GM21423 (cell line): Measurements from ENCODE around the gene MDFIC2.
"Not testable (repeated sequence)": the region's sequence is repeated elsewhere in the genome, so short reads cannot be mapped to it uniquely, and the experiment has no call there.

Experiments used
- ATAC-seq: cut with Tn5 transposase; IDR thresholded peaks from one replicate; pipeline ENCODE4 v1.9.1; 2021; ENCODE audit warnings: mild to moderate bottlenecking, moderate library complexity; ENCODE audit not compliant: unreplicated experiment

MDFIC2 gene

DNA sequence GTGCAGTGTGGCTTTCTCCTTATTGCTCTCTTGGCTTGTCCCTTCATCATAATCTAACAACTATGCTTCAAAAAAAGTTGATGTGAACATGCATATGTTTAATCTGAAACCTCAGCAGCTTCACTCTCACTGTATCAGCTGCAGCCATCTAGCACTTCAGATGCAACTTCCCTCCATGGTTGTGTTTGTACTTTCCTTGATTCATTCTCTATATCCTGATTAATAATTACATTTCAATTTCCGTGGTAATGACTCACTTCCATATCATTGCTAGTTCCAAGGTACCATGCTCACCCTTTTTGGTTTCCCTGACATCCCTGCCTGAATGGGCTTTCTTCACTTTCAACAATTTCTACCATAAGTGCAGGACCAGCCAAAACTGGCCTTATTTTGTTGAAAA is 51.2 kb downstream of the MDFIC2 start:
- no peak for ATAC-seq

DNA sequence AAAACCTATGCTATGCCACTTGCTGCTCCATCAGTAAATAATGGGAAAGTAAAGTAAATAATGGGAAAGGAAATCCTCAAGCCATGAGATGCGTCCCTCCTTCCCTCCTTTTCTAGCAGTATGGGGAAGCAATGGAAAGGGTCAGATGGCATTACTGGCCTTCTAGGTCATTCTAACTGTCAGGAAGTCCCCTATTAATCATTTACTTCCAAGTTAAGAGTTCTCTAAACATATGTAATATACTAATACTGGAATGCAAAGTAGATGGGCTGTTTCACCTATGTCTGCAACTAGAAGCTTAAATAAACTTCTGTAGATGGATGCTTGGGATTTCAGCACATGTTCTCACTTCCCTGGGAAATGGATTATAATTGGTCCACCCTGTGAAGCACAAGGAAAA is 55.9 kb downstream of the MDFIC2 start:
- no peak for ATAC-seq

DNA sequence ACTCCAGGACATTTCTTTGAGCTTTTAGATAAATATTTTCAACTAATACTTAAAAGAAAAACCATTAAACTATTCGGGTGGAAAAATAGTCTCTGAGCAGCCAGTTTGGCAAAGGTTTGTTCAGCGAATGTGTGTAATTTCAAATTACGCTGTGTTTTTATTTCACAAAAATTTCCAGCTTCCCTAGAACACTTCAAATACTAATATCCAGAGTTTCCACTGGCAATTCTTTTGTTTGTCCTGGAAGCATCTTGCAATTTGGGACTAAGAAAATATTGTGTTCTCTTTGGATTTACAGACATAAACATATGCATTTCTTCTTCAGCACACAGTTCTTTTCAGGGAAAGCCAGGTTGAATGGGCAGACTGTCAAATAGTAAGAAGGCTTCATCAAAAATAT is 61.9 kb downstream of the MDFIC2 start:
- ATAC-seq, result no peak

DNA sequence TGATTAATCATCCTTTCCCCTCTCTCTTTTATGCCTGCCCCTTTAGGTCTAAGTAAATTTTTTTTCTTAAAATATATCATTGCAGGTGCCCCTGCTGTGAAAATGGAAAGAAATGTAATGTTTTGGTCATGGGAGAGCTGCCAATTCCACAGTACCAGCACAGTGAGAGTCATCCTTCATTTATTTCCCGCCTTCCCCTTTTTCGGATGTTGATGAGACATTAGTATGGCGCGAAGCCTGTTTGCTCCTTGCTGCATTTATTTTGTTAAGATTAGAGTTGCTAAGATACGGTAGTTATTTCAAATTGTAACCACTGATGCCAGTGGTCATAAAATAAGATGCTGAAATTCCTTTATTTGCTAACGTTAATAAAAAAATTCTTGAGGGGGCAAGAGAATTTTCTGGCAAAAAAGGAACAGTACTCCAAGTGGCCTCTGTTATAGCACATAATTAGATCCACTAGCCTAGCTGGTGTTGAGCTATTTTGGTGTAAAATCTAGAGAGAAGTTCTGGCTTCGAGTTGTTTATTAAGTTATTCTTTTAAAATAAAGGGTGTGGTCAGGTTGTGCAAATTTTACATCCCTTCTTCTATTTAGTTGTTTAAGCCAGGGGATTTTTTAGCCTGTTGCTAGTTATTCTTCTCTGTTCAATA is 62.8 kb downstream of the MDFIC2 start:
- no peak for ATAC-seq

DNA sequence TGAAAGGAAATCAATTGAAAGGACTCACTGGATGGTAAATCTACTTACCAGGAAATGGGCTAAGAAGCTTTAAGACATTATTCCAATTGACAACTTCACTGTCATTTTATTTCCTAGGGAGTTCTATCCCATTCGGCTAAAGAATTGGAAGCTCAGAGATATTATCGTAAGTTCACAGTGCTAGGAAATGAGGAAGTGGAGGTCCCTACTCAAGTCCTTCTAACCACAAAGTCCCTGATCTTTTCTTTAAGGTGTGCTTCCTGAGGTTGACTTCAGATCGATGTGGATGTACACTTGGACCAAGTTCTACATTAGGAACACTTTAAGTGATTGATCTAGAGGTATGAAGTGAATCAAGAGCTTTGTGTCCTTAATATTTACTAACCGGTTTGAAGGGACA is 63.6 kb downstream of the MDFIC2 start:
- no peak for ATAC-seq

- no peak for ATAC-seq
Observed at GRCh38 chr3:70247955-70248354, 64.5 kb downstream of the MDFIC2 start.

DNA sequence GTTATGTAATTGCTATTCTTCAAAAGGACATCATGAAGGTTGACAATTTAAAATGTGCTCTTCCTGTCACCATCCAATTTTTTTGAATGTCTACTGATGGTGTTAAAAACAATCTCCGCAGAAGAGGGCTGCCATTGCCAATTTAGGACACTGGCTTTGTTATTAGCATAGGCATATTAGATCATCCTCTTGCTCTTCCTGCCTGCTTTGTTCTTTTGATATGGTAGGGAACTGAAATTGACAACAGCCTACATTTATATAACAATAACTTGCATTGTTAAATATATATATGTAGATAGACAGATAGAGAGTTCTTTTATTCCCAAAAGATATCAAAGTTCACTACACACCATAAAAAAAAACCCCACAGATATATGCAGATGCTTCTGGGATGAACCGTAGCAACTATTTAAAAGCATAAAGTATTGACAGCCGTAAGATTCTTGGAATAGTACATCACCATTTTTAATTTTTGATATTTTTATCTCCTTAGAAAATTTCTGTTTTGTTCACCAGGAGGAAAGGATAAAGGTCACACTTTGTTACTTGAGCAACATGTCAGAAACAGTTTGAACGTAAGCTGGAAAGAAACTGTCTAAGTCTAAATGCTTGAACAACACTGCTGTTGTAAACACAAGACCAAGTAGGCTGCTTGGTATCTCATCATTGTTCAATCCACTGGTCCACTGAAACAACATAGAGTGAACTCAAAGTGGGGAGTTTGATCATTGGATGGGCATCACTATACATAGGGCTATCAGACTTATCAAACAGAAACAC is 66.5 kb downstream of the MDFIC2 start:
- ATAC-seq, result no peak

DNA sequence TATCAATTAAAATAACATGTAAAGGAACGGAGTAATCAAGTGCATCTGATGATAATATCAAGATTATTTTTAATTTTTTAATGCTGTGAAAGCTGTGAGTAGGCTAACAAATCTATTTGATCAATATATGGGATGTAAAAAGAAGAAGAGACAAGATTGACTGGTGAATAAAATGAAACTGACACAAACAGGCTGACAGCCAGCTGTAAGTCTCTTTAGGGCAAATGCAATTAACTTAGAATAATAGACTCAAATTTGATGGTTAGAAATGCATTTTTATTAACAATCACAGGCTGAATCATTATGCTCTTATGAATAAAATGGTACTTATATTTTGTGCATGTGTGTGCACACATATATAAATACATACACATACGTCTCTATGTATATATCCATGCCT is 68.0 kb downstream of the MDFIC2 start:
- ATAC-seq, result no peak

DNA sequence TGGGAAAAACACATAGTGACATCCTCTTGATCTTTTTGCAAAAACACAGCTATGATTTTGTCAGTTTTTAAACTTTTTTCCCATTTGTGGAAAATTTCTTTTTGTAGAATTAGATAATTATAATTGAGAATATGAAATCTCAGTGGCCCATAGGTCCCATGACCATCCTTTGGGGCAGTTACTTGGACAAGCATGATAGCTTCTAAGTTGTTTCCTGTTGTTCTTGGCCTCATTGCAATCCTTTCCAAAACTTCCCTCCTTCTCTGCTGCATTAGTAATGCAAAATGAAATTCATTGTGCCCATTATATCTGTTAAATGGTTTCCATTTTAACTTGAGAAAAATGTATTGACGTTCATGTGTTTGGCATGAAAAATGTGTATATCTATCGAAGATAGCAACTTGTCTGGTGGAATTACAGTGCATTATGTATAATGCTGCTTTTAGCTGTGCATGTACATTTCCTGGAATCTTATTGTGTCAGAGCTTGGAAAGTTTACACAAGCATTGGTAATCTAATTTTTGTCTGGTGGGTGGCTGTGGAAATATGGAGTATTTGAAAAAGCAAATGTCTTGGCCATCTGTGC is 70.0 kb downstream of the MDFIC2 start:
- no peak for ATAC-seq

- no peak for ATAC-seq
Observed at GRCh38 chr3:70233812-70234211, 78.6 kb downstream of the MDFIC2 start.

DNA sequence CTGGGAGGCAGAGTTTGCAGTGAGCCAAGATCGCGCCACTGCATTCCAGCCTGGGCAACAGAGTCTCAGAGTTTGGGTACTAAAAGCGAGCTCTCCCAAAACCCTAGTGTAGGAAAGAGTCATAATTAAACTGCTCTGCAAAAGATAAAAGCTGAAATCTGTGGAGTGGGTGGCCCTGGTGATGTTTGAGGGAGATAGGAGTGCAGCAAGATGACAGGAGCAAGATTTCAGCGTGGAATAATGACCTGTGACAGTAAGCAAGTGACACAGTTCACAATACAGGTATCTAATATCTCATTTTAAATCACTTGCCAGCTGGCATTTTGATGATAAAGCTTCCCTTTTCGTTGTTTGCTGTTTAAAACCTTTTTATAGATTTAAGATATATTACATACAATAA is 79.3 kb downstream of the MDFIC2 start:
- ATAC-seq, result no peak

- no peak for ATAC-seq
Observed at GRCh38 chr3:70231266-70231701, 81.2 kb downstream of the MDFIC2 start.

DNA sequence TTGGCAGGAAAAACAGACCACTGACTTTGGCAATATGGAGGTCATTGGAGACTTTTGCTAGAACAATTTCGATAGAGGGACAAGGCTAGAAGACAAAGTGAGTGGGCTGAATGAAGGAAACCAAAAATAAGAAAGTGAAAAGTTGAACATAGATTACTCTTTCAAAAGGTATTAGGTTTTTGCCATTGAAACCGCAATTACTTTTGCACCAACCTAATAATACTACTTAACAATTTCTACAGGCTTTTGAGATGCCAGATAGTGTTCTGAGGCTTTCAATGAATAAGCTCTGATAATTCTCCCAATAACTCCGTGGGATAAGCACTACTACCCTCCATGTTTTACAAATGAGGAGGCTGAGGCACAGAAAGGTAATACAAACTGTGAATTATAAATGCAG is 85.0 kb downstream of the MDFIC2 start:
- no peak for ATAC-seq

DNA sequence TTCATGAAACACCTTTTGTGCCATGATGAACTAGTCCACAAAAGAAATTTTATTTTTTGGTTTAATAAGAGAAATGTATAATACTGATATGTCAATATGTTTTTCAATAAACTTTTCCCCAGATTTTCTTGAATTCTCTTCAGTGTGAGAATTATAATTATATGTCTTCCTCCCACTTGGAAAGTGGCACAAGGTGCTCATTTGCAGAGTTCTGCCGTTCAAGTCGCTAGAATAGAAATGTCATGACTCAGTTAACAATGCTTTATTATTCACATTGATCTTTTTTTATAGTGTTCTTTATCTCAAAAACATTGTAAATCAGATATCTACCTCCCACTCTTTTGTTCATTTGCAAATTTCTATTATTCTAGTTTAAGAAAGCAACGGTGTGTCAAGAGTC is 87.3 kb downstream of the MDFIC2 start:
- ATAC-seq, result no peak

DNA sequence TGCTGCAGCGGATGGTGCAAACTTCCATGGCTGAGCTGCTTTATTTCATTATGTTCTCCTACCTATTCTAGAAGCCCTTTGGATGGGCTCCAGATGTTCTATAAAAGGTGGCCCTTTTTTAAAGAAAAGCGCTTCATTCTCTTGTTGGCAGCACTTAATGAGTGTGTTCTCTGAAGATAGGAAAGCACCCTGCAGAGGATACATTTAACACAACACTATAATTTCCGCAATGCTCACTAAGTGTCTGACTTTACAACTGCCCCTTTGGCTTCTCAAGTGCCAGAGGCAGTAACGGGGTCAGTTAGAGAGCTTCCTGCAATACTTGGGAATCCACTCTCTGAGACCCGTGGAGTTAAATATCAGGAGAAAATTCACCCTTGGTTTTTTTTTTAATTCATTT is 88.1 kb downstream of the MDFIC2 start:
- no peak for ATAC-seq

DNA sequence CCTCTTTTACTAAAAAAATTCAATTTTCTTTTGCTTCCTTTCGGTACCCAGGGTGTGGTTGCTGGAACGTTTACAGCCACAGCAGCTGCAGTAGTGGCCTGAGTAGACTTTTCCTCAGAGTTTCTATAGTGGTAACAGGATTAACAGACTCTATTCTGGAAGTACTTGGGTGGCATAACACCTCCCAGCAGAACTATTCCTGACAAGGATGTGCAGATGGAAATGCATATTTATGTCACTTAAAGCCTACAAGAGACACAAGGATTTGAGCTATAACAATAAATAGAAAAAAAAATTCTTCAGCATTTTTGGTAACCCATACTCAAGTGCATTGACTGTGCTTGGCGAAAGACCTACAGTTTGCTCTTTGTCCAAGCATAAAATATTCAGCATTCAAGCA is 94.0 kb downstream of the MDFIC2 start:
- ATAC-seq, result no peak

DNA sequence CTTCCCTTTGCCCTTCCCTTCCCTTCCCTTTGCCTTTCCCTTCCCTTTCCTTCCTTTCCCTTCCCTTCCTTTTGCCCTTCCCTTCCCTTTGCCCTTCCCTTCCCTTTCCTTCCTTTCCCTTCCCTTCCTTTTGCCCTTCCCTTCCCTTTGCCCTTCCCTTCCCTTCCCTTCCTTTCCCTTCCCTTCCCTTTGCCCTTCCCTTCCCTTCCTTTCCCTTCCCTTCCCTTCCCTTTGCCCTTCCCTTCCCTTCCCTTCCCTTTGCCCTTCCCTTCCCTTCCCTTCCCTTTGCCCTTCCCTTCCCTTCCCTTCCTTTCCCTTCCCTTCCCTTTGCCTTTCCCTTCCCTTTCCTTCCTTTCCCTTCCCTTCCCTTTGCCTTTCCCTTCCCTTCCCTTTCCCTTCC is 101.2 kb downstream of the MDFIC2 start:
- ATAC-seq, result not testable (repeated sequence)

DNA sequence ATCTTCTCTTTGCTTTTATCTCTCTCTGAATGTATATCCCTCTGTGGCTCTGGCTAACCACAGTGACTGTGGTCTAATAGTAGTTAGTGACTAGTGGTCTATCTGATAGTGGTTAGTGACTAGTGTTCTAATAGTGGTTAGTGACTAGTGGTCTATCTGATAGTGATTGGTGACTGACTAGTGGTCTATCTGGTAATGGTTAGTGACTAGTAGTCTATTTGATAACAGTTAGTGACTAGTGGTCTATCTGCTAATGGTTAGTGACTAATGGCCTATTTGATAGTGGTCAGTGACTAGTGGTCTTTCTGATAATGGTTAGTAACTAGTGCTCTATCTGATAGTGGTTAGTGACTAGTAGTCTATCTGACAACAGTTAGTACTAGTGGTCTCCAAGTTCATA is 110.5 kb downstream of the MDFIC2 start:
- no peak for ATAC-seq

DNA sequence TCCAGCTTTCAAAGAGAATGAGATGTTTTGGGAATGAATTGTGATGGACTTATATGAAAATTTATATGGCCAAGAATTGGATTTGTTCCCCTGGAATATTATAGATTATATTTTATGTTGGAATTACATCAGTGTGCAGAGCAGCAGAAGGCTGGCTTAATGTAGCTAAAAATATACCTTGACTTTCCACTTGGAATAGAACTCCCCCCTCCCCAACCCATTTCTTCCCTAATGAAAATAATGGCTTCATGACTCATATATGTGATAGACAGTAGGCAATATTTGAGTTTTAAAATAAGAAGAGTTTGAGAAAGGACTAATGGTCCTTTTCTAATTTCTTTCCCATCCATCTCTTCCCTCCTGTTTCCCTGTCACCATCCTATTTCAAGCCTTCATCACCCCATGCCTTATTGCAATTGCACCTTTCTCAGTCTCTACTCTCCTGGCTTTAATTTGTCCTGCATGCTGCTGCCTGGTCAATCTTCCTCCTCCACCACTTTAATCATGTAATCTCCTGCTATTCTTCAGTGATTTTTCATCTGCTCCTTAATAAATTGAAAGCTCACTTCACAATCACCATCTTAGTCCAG is 122.5 kb downstream of the MDFIC2 start:
- ATAC-seq, result no peak

DNA sequence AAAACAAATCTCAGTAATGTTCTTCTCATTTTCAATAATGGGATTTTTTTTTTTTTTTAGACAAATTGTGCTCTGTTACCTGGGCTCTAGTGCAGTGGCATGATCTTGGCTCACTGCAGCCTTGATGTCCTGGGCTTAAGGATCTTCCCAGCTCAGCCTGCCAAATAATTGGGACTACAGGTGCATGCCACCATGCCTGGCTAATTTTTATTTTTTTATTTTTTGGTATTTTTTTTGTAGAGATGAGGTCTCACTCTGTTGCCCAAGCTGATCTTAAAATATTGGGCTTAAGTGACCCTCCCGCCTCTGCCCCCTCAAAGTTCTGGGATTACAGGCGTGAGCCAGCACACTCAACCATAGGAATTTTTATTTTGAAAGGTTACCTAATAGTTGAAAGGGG is 126.2 kb downstream of the MDFIC2 start:
- ATAC-seq, result no peak

GRCh38 chr3:70185661-70186060 is 126.8 kb downstream of the MDFIC2 start:
- no peak for ATAC-seq
